AG08395 (cell line): ENCODE measurements around the gene FXYD6.

Experiments used
- DNase-seq: peaks from one replicate; pipeline ENCODE4 v3.0.0; 2012; ENCODE audit warnings: mixed read lengths, low spot score

The FXYD6 gene

DNA sequence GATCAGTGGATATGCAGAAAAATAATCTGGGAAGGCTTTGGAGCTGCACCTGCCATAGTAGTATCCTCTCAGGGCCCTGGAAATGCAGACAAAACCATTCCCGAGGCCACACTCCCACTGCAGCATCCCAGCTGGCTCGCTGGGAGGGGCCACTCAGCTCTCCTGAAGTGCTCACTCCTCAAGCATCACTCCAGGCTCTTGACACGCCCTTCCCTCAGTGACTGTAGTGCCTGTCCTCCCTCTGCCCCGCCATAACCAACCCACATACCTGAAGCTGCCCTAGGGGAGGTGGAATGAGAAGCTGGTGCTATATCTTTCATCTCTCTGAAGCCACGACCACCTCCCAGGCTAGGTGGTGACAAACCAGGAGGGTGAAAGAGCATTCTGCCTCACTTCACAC, 84.2 kb downstream of the FXYD6 start:
- DNase-seq, result no peak

DNA sequence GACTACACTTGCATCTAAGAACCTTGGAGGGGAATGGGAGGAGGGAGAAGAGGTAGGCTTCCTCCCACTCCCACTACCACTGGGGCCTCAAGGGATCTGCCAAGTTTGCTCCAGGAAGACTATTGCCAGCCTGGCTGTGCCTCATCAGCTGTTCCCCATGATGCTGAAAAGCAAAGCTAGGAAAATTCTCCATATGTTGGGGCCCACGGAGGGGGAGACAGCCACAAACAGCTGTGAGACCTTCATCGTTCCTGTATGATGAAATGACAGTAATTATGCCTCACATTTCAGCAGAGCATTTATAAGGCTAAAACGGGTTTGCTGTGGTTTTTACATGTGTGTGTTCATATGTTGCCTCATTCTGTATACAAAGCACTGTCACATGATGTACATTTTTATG, 86.2 kb downstream of the FXYD6 start:
- no peak for DNase-seq

DNA sequence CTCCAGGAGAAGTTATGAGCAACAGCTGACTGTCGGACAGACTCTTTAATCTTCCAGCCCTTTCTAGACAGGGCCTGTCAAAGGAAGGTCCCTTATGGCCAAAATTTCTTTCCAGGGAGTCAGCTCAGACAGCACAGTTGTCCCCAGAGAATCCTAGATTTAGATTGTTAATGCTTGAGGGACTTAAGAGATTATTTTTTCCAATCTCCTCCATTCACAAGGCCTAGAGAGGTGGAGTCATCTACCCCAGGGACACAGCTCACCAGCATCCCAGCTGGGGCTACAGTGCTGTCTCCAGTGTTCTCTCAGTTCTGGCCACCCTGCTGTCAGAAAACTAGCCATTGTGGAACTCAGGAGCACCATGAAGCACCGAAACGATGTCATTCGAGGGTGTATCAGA, 87.2 kb downstream of the FXYD6 start:
- no peak for DNase-seq
